Stimulated activated naive CD8-positive, alpha-beta T cell treated with anti-CD3 and anti-CD28 coated beads, Interleukin-15, Interleukin-2, amounts not matched to agents 100 ng/mL and 50 ng/mL, for 24 hours (primary cell): ENCODE measurements around the gene C2orf49.
A peak's percentile ranks its signal among the peaks of the same experiment; 100 is the strongest.

Experiments used
- H3K27ac Mint-ChIP-seq: one replicate; pipeline ENCODE4 v1.8.0; 2021; ENCODE audit warnings: mild to moderate bottlenecking, mixed read lengths
- H3K27me3 Mint-ChIP-seq: one replicate; pipeline ENCODE4 v1.8.0; 2021; ENCODE audit warnings: mixed read lengths
- H3K36me3 Mint-ChIP-seq: one replicate; pipeline ENCODE4 v1.8.0; 2021; ENCODE audit warnings: low read depth, mixed read lengths
- H3K4me1 Mint-ChIP-seq: one replicate; pipeline ENCODE4 v1.8.0; 2021; ENCODE audit warnings: low read depth, mixed read lengths
- H3K4me3 Mint-ChIP-seq: one replicate; pipeline ENCODE4 v1.8.0; 2021; ENCODE audit warnings: mild to moderate bottlenecking, mixed read lengths
- H3K9me3 Mint-ChIP-seq: one replicate; pipeline ENCODE4 v1.8.0; 2021; ENCODE audit warnings: mixed read lengths

Gene C2orf49

GRCh38 chr2:105329197-105329554 lies 8.2 kb upstream of the C2orf49 start:
- Mint-ChIP-seq H3K4me1 (peaks cover 51% of the 10 kb centered on the region), H3K27ac (peak overlapping the region; percentile 92), H3K9me3 (no peaks in the 10 kb centered on the region), H3K4me3 (peak overlapping the region; percentile 91), H3K36me3 (peaks cover 9% of the 10 kb centered on the region), H3K27me3 (no peaks in the 10 kb centered on the region)

GRCh38 chr2:105329561-105330495 lies 7.5 kb upstream of the C2orf49 start, which contains the start of gene TGFBRAP1:
TGFBRAP1 (minus strand) TSS chr2:105329735; CDS start chr2:105308301, 21,434 bp downstream.
- Mint-ChIP-seq H3K4me1 (peaks cover 44% of the 10 kb centered on the region), H3K4me3 (peak within 1 kb of the TSS; percentile 91), H3K9me3 (no peaks in the 10 kb centered on the region), H3K27me3 (no peaks in the 10 kb centered on the region), H3K36me3 (peaks cover 11% of the 10 kb centered on the region), H3K27ac (peak within 1 kb of the TSS; percentile 97)

GRCh38 chr2:105330681-105331375 lies 6.5 kb upstream of the C2orf49 start:
- Mint-ChIP-seq H3K27ac (peak overlapping the region; percentile 97), H3K36me3 (peaks cover 16% of the 10 kb centered on the region), H3K9me3 (no peaks in the 10 kb centered on the region), H3K27me3 (no peaks in the 10 kb centered on the region), H3K4me1 (peaks cover 44% of the 10 kb centered on the region), H3K4me3 (peak overlapping the region; percentile 86)

- Mint-ChIP-seq H3K27ac (no peak overlapping the region), H3K4me3 (no peak overlapping the region), H3K4me1 (peaks cover 48% of the 10 kb centered on the region), H3K9me3 (no peaks in the 10 kb centered on the region), H3K27me3 (no peaks in the 10 kb centered on the region), H3K36me3 (peaks cover 24% of the 10 kb centered on the region)
Observed at GRCh38 chr2:105334211-105334610, 3.1 kb upstream of the C2orf49 start.

- peak overlapping the region; percentile 98 for H3K4me3 Mint-ChIP-seq
- H3K9me3 Mint-ChIP-seq, result no peaks in the 10 kb centered on the region
- H3K27me3 Mint-ChIP-seq, result no peaks in the 10 kb centered on the region
- H3K36me3 Mint-ChIP-seq, result peaks cover 36% of the 10 kb centered on the region
- H3K27ac Mint-ChIP-seq, result no peak overlapping the region
- H3K4me1 Mint-ChIP-seq, result peaks cover 48% of the 10 kb centered on the region
Observed at GRCh38 chr2:105335469-105335868, 1.9 kb upstream of the C2orf49 start.

- H3K9me3 Mint-ChIP-seq, result no peaks in the 10 kb centered on the region
- H3K27me3 Mint-ChIP-seq, result no peaks in the 10 kb centered on the region
- H3K4me3 Mint-ChIP-seq, result peak overlapping the region; percentile 98
- peak overlapping the region; percentile 100 for H3K27ac Mint-ChIP-seq
- peaks cover 45% of the 10 kb centered on the region for H3K36me3 Mint-ChIP-seq
- H3K4me1 Mint-ChIP-seq, result peaks cover 41% of the 10 kb centered on the region
Observed at GRCh38 chr2:105336786-105337121, 586 bp upstream of the C2orf49 start.

- no peaks in the 10 kb centered on the region for H3K9me3 Mint-ChIP-seq
- peak overlapping the region; percentile 98 for H3K4me3 Mint-ChIP-seq
- peaks cover 41% of the 10 kb centered on the region for H3K4me1 Mint-ChIP-seq
- peaks cover 54% of the 10 kb centered on the region for H3K36me3 Mint-ChIP-seq
- H3K27me3 Mint-ChIP-seq, result no peaks in the 10 kb centered on the region
- H3K27ac Mint-ChIP-seq, result peak overlapping the region; percentile 92
Observed at GRCh38 chr2:105338020-105338385, 663 bp downstream of the C2orf49 start.

GRCh38 chr2:105339414-105339813 lies 2.1 kb downstream of the C2orf49 start:
- Mint-ChIP-seq H3K4me3 (peak overlapping the region; percentile 98), H3K36me3 (peaks cover 57% of the 10 kb centered on the region)

GRCh38 chr2:105344704-105345345 lies 7.5 kb downstream of the C2orf49 start:
- H3K27me3 Mint-ChIP-seq, result no peaks in the 10 kb centered on the region
- H3K36me3 Mint-ChIP-seq, result peaks cover 70% of the 10 kb centered on the region
- H3K4me3 Mint-ChIP-seq, result no peak overlapping the region

More at GRCh38 chr2:105339414-105339813, 2.1 kb downstream of the C2orf49 start:
- Mint-ChIP-seq H3K4me1 (peaks cover 41% of the 10 kb centered on the region), H3K9me3 (no peaks in the 10 kb centered on the region), H3K27ac (no peak overlapping the region), H3K27me3 (no peaks in the 10 kb centered on the region)

GRCh38 chr2:105357122-105357521 lies 19.8 kb downstream of the C2orf49 start:
- Mint-ChIP-seq H3K27me3 (no peaks in the 10 kb centered on the region), H3K9me3 (peaks cover 4% of the 10 kb centered on the region), H3K4me1 (peaks cover 10% of the 10 kb centered on the region), H3K4me3 (no peak overlapping the region), H3K36me3 (peaks cover 69% of the 10 kb centered on the region), H3K27ac (peak overlapping the region; percentile 22)

More at GRCh38 chr2:105344704-105345345, 7.5 kb downstream of the C2orf49 start:
- no peak overlapping the region for H3K27ac Mint-ChIP-seq
- H3K9me3 Mint-ChIP-seq, result no peaks in the 10 kb centered on the region
- peaks cover 4% of the 10 kb centered on the region for H3K4me1 Mint-ChIP-seq

GRCh38 chr2:105358593-105358992 lies 21.3 kb downstream of the C2orf49 start:
- H3K4me3 Mint-ChIP-seq, result no peak overlapping the region
- H3K4me1 Mint-ChIP-seq, result peaks cover 10% of the 10 kb centered on the region
- no peak overlapping the region for H3K27ac Mint-ChIP-seq
- H3K36me3 Mint-ChIP-seq, result peaks cover 59% of the 10 kb centered on the region
- H3K9me3 Mint-ChIP-seq, result peaks cover 4% of the 10 kb centered on the region
- no peaks in the 10 kb centered on the region for H3K27me3 Mint-ChIP-seq

GRCh38 chr2:105361102-105361889 lies 24.0 kb downstream of the C2orf49 start:
- peaks cover 10% of the 10 kb centered on the region for H3K4me1 Mint-ChIP-seq
- H3K36me3 Mint-ChIP-seq, result peaks cover 41% of the 10 kb centered on the region
- no peak overlapping the region for H3K4me3 Mint-ChIP-seq
- no peaks in the 10 kb centered on the region for H3K27me3 Mint-ChIP-seq
- H3K27ac Mint-ChIP-seq, result no peak overlapping the region
- H3K9me3 Mint-ChIP-seq, result no peaks in the 10 kb centered on the region

GRCh38 chr2:105362862-105363591 lies 25.7 kb downstream of the C2orf49 start:
- Mint-ChIP-seq H3K4me3 (no peak overlapping the region), H3K9me3 (no peaks in the 10 kb centered on the region), H3K36me3 (peaks cover 27% of the 10 kb centered on the region), H3K27me3 (no peaks in the 10 kb centered on the region), H3K27ac (no peak overlapping the region), H3K4me1 (peaks cover 10% of the 10 kb centered on the region)
